Occipital lobe (tissue), 2 donors: ENCODE measurements around the gene ARL11. TPM values are rescaled to one million over a fixed set of nuclear protein-coding genes. Genes with fewer than 3 reads are reported as not detected.
"Not testable (repeated sequence)": the region's sequence is repeated elsewhere in the genome, so short reads cannot be mapped to it uniquely, and the experiment has no call there.

ENCODE experiments used
- DNase-seq: peaks from one replicate; lab custom pipeline; 2025; lab: John Stamatoyannopoulos, UW
- total RNA-seq: library from RNA; depleted of rRNA; stranded (reverse); fragments of >200 nt; gene quantifications from one replicate; pipeline ENCODE4 v1.2.3, GENCODE V29; 2014

The ARL11 gene
- total RNA-seq, 1 donor from 2014 or later: 0.31 TPM

DNA sequence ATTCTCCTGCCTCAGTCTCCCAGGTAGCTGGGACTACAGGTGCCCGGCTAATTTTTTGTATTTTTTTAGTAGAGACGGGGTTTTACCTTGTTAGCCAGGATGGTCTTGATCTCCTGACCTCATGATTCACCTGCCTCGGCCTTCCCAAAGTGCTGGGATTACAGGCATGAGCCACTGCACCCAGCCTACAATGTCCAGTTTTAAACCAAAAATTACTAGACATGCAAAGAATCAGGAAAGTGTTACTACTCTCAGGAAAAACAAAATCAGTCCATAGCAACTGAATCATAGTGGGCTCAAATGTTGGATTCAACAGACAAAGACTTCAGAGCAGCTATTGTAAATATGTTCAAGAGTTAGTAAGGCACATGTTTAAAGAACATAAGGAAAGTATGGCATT lies 16.3 kb upstream of the ARL11 start:
- DNase-seq: not testable (repeated sequence)

DNA sequence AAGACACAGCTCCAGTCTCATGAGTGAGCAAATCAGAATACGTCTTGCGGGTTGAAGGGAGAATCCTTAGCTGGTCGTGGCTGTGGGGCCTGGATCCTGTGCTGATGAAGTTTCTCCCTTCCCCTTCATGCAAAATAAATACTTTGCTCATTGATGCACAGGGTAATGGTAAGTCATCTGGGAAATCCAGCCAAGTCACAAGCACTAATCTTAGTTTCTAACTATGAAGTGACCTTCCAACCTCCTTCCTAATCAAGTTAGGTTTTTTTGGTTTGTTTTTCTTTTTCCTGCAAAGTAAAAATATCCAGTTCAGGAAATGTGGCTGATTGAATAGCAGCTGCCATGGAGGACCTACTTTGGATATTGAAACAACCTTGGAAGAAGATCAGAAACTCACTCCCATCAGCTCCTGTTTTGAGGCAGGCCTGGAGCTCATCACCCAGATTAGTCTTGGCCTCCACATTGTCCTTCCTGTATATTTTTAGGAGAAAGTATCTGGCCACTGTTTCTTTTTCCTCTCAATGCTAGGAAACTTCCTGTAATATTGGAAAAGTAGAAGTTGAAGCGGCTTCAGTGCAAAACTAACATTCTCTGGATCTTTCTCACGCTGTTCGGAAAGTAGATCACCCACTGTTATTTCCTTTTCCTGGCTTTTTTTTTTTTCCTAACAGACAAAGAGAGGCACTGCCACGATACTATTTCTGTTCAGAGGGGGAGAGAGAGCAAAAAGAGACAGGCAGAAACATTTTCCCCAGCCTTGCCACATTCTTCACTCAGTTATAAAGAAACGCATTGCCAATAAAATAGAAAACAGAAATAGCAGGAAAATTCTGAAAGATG lies 12.3 kb upstream of the ARL11 start:
- DNase-seq: no peak

DNA sequence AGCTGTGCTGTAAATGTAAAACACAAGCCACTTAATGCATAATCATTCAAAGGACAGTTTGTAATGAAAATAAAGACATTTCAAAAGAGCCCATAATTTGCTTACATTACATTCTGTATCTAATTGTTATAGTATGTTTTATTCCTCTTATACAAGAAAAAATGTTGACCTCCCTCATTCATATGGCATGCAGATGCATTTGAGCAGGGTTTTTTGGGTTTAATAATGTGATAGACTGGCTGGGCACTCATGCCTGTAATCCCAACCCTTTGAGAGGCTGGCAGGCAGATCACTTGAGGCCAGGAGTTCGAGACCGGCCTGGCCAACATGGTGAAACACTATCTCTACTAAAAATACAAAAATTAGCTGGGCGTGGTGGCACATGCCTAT lies 11.6 kb upstream of the ARL11 start:
- DNase-seq: no peak

DNA sequence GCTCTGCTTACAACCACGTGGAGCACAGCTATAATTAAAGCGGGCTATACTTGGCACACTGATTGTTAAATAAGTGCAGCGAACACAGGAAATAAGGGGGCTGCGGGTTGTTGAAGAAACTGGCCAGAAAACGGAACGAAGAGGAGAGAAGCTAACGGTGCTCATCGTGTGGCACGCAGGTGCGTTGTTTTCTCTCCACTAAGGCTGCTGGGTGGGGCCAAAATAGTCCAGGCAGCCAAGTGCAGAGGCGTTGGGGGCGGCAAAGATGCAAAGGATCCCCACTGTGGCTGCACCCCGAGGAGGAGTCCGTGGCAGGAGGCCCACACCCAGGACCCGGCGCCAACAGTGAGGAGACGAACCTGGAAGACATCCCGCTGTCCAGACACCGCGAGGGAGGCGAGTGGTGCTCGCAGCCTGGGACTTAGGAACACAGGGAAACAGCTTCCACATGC lies 8.1 kb upstream of the ARL11 start:
- peak; percentile 9 for DNase-seq

DNA sequence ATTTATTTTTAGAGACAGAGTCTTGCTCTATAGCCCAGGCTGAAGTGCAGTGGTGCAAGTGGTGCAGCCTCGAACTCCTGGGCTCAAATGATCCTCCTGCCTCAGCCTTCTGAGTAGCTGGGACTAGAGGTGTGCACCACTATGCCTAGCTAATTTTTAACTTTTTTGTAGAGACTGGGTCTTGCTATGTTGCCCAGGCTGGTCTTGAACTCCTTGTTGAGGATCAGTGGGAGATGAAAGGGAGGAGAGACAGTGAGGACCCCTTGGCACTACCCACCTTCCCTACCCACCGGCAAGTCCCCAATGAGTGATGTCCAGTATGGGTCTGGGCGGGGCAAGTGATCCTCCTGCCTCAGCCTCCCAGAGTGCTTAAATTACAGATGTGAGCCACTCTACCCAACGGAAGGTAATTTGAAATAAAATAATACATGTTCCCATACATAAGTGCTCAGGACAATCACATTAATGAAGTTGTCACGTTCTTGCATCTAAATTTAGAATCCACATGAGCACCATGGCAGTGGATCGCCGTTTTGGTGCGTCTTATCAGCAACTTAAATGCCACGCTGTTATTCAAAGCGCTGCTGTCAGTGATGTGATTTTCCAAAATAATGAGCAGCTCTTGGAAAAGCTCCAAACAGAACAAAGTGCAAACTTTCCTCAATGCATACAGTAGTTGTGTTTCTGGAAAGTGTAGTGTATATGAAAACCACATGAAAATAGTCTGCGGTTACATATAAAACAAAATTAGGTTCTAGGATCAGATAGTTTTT lies 5.9 kb upstream of the ARL11 start:
- DNase-seq: no peak

DNA sequence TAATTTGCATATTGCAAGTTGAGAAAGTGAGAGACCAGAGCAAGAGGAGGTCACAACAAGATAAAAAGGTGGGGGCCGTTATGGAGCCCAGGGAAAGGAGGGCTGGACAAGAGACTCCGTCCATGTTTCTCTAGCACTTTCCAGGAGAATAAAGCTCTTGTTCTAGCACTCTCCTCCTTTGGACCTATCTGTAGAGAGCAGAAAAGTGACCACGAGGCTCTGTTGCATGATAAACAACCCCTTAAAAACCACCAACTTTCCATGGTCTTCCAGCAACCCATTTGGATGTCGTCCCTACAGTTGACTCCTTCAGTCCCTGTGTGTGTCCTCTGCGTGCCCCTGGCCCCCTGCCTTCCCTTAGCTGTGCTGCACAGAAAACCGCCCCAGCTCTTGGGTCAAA lies 4.1 kb upstream of the ARL11 start:
- no peak for DNase-seq

- no peak for DNase-seq
Measured at GRCh38 chr13:49625392-49626079, 2.8 kb upstream of the ARL11 start.

- no peak for DNase-seq
Measured at GRCh38 chr13:49629196-49629938, 1.1 kb downstream of the ARL11 start.

DNA sequence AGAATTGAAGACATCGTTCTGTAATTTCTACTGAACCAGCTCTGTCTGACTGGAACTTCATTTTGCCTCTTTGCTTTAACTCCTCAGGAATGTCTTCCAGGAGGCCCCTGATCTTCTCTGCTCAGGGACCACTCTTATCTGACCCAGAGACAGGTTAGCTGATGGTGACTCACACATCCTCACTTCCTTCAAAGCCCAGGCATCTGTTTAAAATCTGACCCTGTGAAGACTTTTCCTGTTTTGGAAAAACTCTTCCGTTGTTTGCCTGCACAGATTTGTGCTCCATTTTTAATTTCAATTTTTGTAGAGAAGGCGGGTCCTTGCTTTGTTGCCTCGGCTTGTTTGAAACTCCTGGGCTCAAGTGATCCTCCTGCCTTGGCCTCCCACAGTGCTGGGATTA lies 1.6 kb downstream of the ARL11 start:
- DNase-seq: no peak

DNA sequence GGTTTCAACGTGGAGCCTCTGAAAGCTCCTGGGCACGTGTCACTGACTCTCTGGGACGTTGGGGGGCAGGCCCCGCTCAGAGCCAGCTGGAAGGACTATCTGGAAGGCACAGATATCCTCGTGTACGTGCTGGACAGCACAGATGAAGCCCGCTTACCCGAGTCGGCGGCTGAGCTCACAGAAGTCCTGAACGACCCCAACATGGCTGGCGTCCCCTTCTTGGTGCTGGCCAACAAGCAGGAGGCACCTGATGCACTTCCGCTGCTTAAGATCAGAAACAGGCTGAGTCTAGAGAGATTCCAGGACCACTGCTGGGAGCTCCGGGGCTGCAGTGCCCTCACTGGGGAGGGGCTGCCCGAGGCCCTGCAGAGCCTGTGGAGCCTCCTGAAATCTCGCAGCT lies 2.3 kb downstream of the ARL11 start:
- no peak for DNase-seq

DNA sequence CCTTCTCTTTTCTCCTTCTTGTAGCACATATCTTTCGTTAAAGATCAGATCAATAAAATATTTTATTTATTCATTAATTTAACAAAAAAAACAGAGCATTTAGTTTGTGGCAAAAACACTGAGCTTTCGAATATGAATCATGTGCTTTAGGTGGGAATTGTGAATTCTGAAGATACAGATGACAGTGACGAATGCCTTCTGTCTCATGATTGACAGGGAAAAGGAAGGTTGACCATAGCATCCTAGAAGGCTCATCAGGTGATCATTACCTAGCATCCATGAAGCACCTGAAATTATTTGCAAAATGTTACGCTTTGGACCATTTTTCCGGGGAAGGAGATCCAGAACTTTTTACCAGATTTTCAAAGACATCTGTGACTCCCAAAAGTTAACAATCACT lies 3.8 kb downstream of the ARL11 start:
- no peak for DNase-seq

GRCh38 chr13:49633710-49634109 lies 5.4 kb downstream of the ARL11 start:
- DNase-seq: no peak

GRCh38 chr13:49635599-49636433 lies 7.5 kb downstream of the ARL11 start:
- no peak for DNase-seq

DNA sequence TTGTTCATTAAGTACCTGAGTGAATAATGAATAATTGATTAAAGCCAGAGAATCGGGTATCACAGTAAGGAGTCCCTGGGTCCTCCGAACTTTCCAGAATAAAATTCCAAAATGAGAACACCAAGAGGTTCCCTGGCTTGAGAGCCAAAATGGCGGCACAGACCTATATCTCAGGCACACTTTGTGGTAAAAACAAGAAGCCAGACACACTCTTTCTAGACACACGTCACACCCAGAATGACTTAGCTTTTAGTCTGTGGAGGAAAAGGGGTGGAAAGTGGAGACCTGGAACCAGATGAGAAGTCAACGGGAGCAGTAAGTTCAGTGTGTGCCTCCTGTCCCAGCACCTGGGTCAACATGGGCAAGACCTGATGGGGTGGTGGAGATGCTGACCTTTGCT lies 8.4 kb downstream of the ARL11 start:
- no peak for DNase-seq

GRCh38 chr13:49638030-49638743 lies 9.9 kb downstream of the ARL11 start:
- no peak for DNase-seq

GRCh38 chr13:49638744-49639072 lies 10.4 kb downstream of the ARL11 start:
- no peak for DNase-seq

DNA sequence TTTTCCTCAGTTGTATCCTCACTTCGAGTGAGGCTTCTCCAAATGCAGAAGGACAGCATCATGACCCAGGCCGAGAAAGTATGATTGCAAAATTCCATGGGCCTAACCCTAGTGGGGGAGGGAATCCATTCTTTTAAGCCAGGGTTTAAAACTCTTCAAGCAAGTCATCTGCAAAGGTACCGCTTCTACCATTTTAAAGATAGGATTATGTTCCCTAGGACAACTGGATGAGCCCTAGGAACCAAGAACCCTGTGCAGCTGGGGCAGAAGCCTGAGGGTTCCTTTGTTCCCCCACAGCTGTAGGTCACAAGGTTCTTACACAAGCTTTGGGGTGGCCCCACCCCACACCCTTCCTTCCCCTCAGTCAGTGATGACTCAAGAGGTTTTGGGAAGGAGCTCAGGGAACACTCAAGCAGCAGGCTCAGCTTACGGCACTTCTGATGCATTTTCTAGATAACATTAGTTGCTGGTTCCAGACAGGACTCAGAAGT lies 13.5 kb downstream of the ARL11 start:
- no peak for DNase-seq

- DNase-seq: no peak
Measured at GRCh38 chr13:49643035-49643646, 14.8 kb downstream of the ARL11 start.

DNA sequence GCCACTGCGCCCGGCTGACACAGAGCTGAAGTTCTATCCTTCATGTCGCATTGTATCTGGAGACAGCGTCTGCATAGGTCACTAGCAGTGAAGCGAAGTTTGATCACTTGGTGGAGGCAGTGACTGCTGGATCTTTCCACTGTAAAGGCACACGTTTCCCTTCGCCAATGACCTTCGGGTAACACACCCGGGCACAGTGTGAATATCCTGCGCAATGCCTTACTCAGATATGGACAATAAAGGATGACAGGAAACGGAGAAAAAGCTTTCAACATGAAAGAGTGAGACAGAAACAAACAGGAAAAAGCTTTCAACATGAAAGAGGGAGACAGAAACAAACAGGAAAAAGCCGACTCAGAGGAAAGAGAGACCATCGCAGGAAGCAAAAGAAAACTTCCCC lies 17.1 kb downstream of the ARL11 start:
- DNase-seq: no peak
